DMS79 treated with DMSO at 0.1 percent for 48 hours (cell line): Measurements from ENCODE around the gene KIR3DL1.
"Not testable (repeated sequence)": the region's sequence is repeated elsewhere in the genome, so short reads cannot be mapped to it uniquely, and the experiment has no call there.

Experiments
- DNase-seq: peaks from one replicate; lab custom pipeline; 2025; lab: John Stamatoyannopoulos, UW

The KIR3DL1 gene

DNA sequence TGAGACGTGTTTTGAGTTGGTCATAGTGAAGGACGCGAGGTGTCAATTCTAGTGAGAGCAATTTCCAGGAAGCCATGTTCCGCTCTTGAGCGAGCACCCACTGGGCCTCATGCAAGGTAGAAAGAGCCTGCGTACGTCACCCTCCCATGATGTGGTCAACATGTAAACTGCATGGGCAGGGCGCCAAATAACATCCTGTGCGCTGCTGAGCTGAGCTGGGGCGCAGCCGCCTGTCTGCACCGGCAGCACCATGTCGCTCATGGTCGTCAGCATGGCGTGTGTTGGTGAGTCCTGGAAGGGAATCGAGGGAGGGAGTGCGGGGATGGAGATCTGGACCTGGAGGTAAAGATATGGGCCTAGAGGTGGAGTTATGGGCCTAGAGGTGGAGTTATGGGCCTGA lies at the start of gene KIR3DL1:
TSS of gene KIR3DL1 (plus strand) at position 218 of the 400 bp plus-strand sequence.
- DNase-seq, result not testable (repeated sequence)

DNA sequence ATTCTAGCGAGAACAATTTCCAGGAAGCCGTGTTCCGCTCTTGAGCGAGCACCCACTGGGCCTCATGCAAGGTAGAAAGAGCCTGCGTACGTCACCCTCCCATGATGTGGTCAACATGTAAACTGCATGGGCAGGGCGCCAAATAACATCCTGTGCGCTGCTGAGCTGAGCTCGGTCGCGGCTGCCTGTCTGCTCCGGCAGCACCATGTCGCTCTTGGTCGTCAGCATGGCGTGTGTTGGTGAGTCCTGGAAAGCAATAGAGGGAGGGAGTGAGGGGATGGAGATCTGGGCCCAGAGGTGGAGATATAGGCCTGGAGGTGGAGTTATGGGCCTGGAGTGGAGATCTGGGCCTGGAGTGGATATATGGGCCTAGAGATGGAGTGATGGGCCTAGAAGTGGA lies 46.6 kb upstream of the KIR3DL1 start, which contains the start of gene KIR2DL1:
TSS of gene KIR2DL1 (plus strand) at position 148 of the 400 bp plus-strand sequence. CDS start at position 206, 58 bp downstream.
- not testable (repeated sequence) for DNase-seq

DNA sequence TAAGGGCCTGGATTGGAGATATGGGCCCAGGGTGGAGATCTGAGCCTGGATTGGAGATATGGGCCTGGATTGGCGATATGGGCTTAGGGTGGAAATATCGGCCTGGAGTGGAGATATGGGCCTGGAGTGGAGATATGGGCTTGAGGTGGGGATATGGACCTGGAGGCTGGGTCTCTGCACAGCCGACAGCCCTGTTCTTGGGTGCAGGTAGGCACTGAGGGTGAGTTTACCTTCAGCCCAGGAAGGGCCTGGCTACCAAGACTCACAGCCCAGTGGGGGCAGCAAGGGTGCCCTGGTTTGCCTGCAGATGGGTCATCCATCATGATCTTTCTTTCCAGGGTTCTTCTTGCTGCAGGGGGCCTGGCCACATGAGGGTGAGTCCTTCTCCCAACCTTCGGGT lies 45.8 kb upstream of the KIR3DL1 start:
- not testable (repeated sequence) for DNase-seq

DNA sequence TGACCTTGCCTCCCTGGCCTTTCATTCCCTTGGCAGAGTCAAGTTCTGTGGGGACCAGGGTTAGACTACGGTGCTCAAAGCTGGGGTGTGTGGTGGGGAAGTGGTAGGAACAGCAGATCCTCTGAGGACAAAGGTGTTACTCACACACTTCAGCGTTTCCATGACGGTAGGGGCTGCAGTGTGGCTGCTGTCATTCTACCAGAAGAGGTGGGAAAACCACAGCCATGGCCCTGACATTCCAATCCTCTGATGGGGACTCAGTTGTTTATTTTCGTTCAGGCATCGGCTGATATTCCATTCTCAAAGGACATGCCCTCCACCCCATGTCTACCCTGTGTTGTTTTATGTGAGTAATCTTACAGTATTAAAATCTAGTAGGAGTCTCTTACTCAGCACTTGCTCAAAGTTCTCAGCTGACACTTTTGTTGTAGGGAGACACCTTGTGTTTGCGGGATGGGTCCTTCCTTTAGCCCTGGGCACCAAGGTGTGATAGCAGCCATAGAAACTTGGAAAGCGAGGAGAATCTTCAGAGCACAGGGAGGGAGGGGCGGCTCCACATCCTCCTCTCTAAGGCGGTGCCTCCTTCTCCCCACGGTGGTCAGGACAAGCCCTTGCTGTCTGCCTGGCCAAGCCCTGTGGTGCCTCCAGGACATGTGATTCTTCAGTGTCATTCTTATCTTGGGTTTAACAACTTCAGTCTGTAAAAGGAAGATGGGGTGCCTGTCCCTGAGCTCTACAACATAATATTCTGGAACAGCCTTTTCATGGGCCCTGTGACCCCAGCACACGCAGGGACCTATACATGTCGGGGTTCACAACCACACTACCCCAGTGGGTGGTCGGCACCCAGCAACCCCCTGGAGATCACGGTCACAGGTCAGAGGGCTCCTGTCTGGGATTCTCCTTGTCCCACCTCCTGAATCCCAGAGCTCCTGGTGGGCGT lies 45.0 kb upstream of the KIR3DL1 start:
- not testable (repeated sequence) for DNase-seq

DNA sequence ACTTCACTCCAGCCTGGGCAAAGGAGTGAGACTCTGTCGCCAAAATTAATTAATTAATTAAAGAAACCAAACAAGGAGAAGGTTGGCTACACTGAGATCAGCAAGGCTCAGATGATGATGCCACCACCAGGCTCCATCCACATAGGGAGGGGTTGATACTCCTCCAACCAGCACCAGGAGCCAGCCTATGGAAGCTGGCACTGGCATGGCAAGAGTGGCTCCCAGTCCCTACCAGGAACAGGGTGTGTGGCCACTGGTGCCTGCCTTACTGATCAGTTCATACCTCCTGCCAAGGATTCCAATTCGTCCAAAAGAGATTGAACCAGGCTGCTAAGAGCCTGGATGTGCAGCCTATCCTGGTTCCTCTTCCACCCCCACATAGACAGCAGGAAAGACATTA lies 43.6 kb upstream of the KIR3DL1 start:
- not testable (repeated sequence) for DNase-seq

DNA sequence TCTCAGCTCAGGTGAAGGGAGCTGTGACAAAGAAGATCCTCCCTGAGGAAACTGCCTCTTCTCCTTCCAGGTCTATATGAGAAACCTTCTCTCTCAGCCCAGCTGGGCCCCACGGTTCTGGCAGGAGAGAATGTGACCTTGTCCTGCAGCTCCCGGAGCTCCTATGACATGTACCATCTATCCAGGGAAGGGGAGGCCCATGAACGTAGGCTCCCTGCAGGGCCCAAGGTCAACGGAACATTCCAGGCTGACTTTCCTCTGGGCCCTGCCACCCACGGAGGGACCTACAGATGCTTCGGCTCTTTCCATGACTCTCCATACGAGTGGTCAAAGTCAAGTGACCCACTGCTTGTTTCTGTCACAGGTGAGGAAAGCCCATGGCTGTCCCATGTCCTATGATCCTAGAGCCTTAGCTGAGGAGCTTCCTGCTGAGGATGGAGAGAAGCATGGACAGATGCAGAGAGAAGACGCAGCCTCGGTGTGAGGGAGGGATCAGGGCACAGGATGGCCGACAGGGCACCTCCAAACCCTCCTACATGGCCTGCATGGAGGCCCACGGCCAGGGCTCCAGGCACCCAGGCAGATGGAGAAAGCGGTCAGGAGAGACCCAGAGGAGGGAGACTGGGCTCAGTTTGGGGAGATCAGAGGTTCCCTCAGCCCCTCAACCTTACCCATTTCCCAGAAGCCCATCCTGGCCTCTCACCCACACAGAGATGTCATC lies 41.0 kb upstream of the KIR3DL1 start:
- DNase-seq, result not testable (repeated sequence)

DNA sequence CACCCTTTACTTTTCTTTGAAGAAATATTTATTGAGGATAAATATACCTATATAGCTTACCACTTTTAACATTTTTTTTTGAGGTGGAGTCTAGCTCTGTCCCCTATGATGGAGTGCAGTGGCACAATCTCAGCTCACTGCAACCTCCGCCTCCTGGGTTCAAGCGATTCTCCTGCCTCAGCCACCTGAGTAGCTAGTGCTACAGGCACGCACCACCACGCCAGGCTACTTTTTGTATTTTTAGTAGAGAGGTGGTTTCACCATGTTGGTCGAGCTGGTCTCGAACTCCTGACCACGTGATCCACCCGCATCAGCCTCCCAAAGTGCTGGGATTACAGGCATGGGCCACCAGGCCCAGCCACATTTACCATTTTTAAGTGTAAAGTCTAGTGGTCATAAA lies 40.4 kb upstream of the KIR3DL1 start:
- DNase-seq, result not testable (repeated sequence)

DNA sequence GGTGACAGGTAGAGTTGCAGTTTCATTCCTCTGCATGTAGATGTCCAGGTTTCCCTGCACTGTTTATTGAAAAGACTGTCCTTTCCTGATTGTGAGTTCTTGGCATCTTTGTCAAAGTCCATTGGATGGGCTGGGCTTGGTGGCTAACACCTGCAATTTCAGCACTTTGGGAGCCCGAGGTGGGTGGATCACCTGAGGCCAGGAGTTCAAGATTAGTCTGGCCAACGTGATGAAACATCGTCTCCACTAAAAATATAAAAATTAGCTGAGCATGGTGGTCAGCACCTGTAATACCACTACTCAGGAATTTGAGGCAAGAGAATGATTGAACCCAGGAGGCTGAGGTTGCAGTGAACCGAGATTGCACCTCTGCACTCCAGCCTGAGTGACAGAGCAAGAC lies 38.4 kb upstream of the KIR3DL1 start:
- DNase-seq, result not testable (repeated sequence)

DNA sequence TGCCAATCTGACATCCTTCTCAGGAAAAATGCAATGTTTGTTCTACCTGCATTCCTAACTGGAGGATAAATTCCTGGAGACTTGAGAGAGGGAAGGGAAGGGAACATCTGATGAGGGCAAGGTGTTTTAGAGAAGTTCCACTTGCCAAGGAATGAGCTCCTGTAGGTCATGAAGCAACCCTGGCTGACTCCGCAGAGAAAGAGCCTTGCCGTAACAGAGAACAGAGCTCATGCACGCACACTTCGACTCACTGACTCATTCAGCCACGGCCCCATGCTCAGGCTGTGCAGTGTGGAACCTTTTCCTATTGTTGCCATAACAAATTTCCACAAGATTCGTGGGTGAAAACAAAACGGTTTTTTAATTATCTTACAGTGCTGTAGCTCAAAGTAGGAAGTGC lies 37.4 kb upstream of the KIR3DL1 start:
- not testable (repeated sequence) for DNase-seq

DNA sequence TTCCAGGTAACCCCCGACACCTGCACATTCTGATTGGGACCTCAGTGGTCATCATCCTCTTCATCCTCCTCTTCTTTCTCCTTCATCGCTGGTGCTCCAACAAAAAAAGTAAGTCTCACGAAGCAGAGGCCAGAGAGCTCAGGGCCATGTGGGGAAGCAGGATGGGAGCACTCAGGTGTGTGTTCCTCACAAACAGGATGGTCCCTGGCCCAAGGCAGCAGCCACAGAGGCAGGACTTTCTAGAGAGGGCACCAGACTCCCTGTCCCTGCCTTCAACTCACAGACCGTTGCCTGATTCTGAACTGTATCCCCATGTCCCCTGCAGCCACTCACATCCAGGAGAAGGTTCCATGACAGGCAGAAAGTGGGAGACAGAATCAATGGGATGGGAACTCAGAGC lies 33.4 kb upstream of the KIR3DL1 start:
- DNase-seq, result not testable (repeated sequence)

DNA sequence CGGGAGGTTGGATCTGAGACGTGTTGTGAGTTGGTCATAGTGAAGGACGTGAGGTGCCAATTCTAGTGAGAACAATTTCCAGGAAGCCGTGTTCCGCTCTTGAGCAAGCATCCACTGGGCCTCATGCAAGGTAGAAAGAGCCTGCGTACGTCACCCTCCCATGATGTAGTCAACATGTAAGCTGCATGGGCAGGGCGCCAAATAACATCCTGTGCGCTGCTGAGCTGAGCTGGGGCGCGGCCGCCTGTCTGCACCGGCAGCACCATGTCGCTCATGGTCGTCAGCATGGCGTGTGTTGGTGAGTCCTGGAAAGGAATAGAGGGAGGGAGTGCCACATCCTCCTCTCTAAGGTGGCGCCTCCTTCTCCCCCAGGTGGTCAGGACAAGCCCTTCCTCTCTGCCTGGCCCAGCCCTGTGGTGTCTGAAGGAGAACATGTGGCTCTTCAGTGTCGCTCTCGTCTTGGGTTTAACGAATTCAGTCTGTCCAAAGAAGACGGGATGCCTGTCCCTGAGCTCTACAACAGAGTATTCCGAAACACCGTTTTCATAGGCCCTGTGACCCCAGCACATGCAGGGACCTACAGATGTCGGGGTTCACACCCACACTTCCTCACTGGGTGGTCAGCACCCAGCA lies 30.1 kb upstream of the KIR3DL1 start:
- DNase-seq, result not testable (repeated sequence)

DNA sequence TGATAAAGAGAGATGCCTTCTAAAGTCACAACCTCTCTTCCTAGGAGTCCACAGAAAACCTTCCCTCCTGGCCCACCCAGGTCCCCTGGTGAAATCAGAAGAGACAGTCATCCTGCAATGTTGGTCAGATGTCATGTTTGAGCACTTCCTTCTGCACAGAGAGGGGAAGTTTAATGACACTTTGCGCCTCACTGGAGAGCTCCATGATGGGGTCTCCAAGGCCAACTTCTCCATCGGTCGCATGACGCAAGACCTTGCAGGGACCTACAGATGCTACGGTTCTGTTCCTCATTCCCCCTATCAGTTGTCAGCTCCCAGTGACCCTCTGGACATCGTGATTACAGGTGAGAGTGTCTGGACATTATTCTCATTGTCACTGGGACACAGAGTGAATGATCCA lies 28.1 kb upstream of the KIR3DL1 start:
- not testable (repeated sequence) for DNase-seq

DNA sequence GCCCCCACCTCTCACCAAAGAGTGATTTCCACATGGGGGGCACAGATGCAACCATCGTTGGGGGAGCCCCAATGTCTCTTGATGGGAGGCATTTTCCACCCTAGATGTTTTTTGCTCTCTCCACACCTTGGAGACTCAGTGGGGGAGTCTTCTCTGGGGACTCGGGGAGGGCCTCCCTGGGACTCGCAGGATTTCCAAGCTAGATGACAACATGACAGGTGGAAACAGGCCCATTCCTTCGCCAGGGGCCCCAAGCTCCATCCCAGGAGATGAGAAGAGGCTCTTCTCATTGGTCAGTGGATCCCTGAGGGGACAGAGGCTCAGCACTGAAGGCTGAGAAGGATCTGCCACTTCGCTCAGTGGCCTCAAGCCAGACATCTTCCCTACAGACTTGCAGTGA lies 25.6 kb upstream of the KIR3DL1 start:
- DNase-seq, result no peak

DNA sequence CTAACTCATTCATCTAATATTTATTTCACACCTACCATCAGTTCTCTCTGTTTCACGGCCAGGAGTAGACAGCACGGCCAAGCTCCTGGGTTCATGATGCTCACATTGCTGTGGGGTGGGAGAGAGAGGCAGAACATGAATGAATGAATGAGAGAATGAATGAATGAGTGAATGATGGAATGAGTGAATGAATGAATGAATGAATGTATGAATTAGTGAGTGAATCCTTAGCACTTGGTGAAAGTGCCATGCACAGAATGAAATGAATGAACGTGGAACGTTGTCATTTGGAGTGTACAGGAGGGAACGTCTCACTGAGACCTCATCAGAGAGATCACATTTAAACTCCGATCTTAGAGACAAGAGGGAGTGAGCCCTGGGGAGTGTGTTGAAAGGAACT lies 24.8 kb upstream of the KIR3DL1 start:
- no peak for DNase-seq

DNA sequence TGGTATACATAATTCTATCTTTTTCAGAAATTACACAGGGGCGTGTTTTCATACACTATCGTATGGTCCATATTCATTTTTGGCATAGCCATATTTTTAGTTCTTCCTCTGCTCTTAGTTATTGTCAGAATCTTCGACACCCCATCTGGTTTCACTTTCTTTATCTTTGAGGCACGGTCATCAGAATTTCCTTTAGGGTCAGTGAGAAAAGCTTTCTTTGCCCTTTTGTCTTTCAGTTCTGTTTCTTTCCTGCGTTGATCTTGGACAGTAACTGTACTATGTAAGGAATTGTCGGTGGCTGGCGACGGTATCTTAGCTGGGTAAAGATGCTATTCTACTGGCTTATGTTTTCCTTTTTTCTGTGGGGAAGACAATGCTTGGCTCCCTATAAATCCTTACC lies 23.5 kb upstream of the KIR3DL1 start:
- DNase-seq, result no peak

DNA sequence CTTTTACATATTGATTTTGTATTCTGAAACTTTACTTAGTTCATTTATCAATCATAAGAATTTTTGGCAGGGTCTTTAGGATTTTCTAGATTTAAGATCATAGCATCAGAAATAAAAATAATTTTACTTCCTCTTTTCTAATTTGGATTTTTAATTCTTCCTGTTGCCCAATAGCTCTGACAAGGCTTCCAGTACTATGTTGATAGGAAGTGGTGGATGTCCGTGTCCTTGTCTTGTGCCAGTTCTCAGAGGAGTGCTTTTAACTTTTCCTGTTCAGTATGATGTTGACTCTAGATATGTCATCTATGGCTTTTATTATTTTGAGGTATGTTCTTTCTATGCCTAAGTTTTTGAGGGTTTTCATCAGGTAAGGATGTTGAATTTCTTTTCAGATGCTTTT lies 20.5 kb upstream of the KIR3DL1 start:
- DNase-seq, result no peak

DNA sequence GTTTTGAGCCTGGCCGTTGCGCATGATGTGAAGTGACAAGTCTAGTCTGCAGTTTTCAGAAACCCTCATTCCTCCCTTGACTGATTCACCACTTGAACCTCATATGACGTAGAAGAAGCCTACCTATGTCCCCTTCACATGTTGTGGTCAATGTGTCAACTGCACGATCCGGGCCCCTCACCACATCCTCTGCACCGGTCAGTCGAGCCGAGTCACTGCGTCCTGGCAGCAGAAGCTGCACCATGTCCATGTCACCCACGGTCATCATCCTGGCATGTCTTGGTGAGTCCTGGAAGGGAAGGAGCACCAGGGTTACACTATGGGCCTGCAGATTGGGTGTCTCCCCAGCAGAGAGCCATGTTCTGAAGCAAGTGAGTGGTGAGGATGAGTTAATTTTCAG lies 12.9 kb upstream of the KIR3DL1 start, which contains the start of gene KIR2DL4:
TSS of gene KIR2DL4 (plus strand) at position 201 of the 400 bp plus-strand sequence. CDS start at position 243, 42 bp downstream.
- DNase-seq, result no peak

DNA sequence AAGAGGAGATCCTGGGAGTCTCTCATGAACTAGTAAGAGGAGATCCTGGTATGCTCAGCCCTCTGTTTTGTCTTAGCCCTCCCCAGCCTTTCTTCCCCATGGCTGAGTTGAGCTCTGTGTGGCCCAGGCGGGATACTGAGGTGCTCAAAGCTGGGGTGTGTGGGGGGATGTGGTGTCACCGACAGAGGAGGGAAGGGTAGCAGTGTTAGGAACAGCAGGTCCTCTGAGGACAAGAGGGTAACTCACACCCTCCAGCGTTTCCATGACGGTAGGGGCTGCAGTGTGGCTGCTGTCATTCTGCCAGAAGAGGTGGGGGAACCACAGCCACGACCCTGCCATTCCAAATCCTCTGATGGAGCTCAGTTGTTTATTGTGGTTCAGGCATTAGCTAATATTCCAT lies 12.2 kb upstream of the KIR3DL1 start:
- DNase-seq, result no peak

DNA sequence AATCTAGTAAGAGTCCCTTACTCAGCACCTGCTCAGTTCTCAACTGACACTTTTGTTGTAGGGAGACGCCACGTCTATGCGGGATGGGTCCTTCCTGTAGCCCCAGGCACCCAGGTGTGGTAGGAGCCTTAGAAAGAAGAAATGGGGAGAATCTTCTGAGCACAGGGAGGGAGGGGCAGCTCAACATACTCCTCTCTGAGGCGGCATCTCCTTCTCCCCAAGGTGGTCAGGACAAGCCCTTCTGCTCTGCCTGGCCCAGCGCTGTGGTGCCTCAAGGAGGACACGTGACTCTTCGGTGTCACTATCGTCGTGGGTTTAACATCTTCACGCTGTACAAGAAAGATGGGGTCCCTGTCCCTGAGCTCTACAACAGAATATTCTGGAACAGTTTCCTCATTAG lies 11.7 kb upstream of the KIR3DL1 start:
- DNase-seq, result no peak

DNA sequence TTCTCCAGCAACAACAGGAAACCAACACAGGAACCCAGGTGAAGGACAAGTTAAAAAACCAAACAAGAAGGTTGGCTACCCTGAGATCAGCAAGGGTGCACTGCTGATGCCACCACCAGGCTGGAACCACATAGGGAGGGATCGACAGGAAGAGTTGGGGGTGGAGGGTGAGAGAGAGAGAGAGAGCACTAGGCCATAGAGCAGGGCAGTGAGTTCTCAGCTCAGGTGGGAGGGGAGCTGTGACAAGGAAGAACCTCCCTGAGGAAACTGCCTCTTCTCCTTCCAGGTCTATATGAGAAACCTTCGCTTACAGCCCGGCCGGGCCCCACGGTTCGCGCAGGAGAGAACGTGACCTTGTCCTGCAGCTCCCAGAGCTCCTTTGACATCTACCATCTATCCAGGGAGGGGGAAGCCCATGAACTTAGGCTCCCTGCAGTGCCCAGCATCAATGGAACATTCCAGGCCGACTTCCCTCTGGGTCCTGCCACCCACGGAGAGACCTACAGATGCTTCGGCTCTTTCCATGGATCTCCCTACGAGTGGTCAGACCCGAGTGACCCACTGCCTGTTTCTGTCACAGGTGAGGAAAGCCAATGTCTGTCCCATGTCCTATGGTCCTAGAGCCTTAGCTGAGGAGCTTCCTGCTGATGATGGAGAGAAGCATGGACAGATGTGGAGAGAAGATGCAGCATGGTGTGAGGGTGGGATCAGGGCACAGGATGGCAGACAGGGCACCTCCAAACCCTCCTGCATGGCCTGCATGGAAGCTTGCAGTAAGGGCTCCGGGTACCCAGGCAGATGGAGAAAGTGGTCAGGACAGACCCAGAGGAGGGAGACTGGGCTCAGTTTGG lies 10.4 kb upstream of the KIR3DL1 start:
- DNase-seq, result no peak

DNA sequence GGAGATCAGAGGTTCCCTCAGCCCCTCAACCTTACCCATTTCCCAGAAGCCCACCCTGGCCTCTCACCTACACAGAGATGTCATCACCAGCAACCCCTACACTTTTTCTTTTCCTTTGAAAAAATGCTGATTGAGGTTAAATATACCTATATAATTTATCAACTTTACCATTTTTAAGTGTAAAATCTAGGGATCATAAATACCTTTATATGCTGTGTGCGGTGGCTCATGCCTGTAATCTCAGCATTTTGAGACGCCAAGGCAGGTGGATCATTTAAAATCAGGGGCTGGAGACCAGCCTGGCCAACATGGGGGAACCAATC lies 9.8 kb upstream of the KIR3DL1 start:
- no peak for DNase-seq
